Calu3 (cell line): Measurements from ENCODE around the gene CIB4. TPM values are rescaled to one million over a fixed set of nuclear protein-coding genes. Genes with fewer than 3 reads are reported as not detected.

ENCODE experiments used
- BruUV-seq: library from RNA; stranded (reverse); fragments of 400-500 nt; replicated peaks from 2 replicates; lab custom pipeline; 2021; lab: Mats Ljungman, UMichigan
- CTCF ChIA-PET: fragments of 300-600 bp; sonication (Branson Sonifier 250); formaldehyde crosslinking; loops from one replicate; lab custom pipeline; 2022; ENCODE audit warnings: antibody characterized with exemption; lab: Charles Lee
- DNase-seq: peaks from one replicate; pipeline ENCODE4 v3.0.0; 2022
- H3K27ac Mint-ChIP-seq: one replicate; pipeline ENCODE4 v1.8.0; 2022; ENCODE audit warnings: mixed read lengths; ENCODE audit not compliant: unreplicated experiment
- H3K27me3 Mint-ChIP-seq: one replicate; pipeline ENCODE4 v1.8.0; 2022; ENCODE audit warnings: mixed read lengths; ENCODE audit not compliant: unreplicated experiment
- H3K36me3 Mint-ChIP-seq: one replicate; pipeline ENCODE4 v1.8.0; 2022; ENCODE audit warnings: mild to moderate bottlenecking, moderate library complexity, mixed read lengths; ENCODE audit not compliant: insufficient read depth, unreplicated experiment
- H3K4me1 Mint-ChIP-seq: one replicate; pipeline ENCODE4 v1.8.0; 2022; ENCODE audit warnings: mild to moderate bottlenecking, low read depth, mixed read lengths; ENCODE audit not compliant: unreplicated experiment
- H3K4me3 Mint-ChIP-seq: one replicate; pipeline ENCODE4 v1.8.0; 2022; ENCODE audit warnings: mild to moderate bottlenecking, low read depth, moderate library complexity, mixed read lengths; ENCODE audit not compliant: unreplicated experiment
- H3K9me3 Mint-ChIP-seq: one replicate; pipeline ENCODE4 v1.8.0; 2022; ENCODE audit warnings: low read depth, mixed read lengths; ENCODE audit not compliant: unreplicated experiment
- CTCF ChIP-seq: fragments of 200-600 bp; IDR thresholded peaks from one replicate; pipeline ENCODE4 v1.8.0; 2022; ENCODE audit warnings: antibody characterized with exemption; ENCODE audit not compliant: unreplicated experiment
- intact Hi-C: fragments of 100-400 bp; cut with micrococcal nuclease; formaldehyde crosslinking; loops from one replicate; pipeline ENCODE4 v1.10.0; 2022; ENCODE audit not compliant: unreplicated experiment
- total RNA-seq: library from RNA; stranded (reverse); gene quantifications from 2 replicates; pipeline ENCODE4 v1.2.3, GENCODE V29; 2022

The CIB4 gene
- total RNA-seq, 1 experiment from 2014 or later, result not detected

DNA sequence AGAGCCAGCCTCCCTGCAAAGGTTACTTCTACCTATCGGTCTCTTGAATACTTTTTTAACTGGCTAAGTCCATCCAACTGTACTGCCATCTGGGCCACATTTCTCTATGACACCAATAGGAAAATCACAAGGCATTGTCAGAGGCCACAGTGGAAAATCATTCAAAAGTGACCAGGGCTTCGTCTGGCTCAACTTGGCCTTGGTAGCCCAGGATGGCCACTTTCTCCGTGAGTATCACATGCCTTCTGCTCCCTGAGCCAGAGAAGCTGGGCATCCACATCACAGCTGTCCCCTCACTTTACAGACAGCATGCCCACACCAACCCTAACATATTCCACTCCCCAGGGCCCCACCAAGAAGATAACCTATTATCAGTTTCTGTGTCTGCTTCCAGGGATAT is 5.8 kb downstream of the CIB4 start:
- Mint-ChIP-seq H3K9me3 (no peaks in the 10 kb centered on the region), H3K4me1 (peaks cover 17% of the 10 kb centered on the region), H3K27me3 (peaks cover 14% of the 10 kb centered on the region), H3K4me3 (no peak overlapping the region), H3K36me3 (no peaks in the 10 kb centered on the region), H3K27ac (no peak overlapping the region)
- BruUV-seq, result no TSS peak
- no peak for TF ChIP-seq CTCF
- CTCF ChIA-PET, result no interaction called here
- intact Hi-C loops, result no loop called here
- no peak for DNase-seq

GRCh38 chr2:26634636-26635230 is 6.4 kb downstream of the CIB4 start:
- peaks cover 15% of the 10 kb centered on the region for H3K4me1 Mint-ChIP-seq
- DNase-seq, result no peak
- CTCF ChIA-PET, result no interaction called here
- H3K27me3 Mint-ChIP-seq, result peaks cover 14% of the 10 kb centered on the region
- H3K27ac Mint-ChIP-seq, result no peak overlapping the region
- TF ChIP-seq CTCF, result no peak
- no peaks in the 10 kb centered on the region for H3K9me3 Mint-ChIP-seq
- intact Hi-C loops, result no loop called here
- H3K36me3 Mint-ChIP-seq, result no peaks in the 10 kb centered on the region
- BruUV-seq, result no TSS peak
- no peak overlapping the region for H3K4me3 Mint-ChIP-seq

- Mint-ChIP-seq H3K4me3 (no peak overlapping the region), H3K9me3 (no peaks in the 10 kb centered on the region), H3K4me1 (peaks cover 15% of the 10 kb centered on the region), H3K27me3 (peaks cover 14% of the 10 kb centered on the region), H3K27ac (no peak overlapping the region), H3K36me3 (no peaks in the 10 kb centered on the region)
- TF ChIP-seq CTCF, result no peak
- no peak for DNase-seq
- CTCF ChIA-PET, result no interaction called here
- intact Hi-C loops, result no loop called here
- no TSS peak for BruUV-seq
Observed at GRCh38 chr2:26633993-26634595, 7.1 kb downstream of the CIB4 start.

DNA sequence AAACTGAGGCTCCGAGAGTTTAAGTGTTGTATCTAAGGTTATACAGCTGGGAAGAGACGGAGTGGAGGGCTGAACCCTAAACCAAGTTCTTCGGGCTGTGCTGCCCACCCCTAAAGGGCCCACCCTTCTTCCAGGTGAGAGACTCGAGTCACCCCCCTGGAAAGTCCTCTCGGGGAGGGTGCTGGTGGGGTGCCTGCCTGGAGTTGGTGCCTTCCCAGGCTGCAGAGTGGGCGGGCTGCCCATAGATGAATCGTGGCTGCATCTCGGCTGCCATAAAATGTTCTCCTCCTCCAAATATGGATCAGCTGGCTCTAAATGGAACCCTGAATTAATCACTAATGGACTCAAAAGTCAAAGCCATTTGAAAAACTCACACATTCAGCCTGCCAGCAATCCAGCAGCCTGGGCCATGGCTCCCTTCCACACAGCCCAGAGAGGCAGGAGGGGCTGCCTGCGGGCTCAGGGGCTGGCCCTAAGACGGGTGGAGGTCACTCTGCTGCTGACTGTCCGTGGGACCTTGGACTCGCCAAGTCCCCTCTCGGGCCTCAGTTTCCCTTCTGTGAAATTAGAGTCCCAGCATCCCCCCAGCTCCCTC is 7.7 kb downstream of the CIB4 start:
- CTCF ChIA-PET, result no interaction called here
- no peak for DNase-seq
- Mint-ChIP-seq H3K36me3 (no peaks in the 10 kb centered on the region), H3K4me3 (no peak overlapping the region), H3K9me3 (no peaks in the 10 kb centered on the region), H3K27ac (no peak overlapping the region), H3K4me1 (peaks cover 15% of the 10 kb centered on the region), H3K27me3 (peaks cover 14% of the 10 kb centered on the region)
- no peak for TF ChIP-seq CTCF
- intact Hi-C loops, result no loop called here
- BruUV-seq, result no TSS peak
